GM19035 (cell line): Measurements from ENCODE around the gene BBOF1.
"Not testable (repeated sequence)": the region's sequence is repeated elsewhere in the genome, so short reads cannot be mapped to it uniquely, and the experiment has no call there.

Source experiments
- ATAC-seq: cut with Tn5 transposase; IDR thresholded peaks from one replicate; pipeline ENCODE4 v1.9.1; 2021; ENCODE audit not compliant: unreplicated experiment

Gene BBOF1

DNA sequence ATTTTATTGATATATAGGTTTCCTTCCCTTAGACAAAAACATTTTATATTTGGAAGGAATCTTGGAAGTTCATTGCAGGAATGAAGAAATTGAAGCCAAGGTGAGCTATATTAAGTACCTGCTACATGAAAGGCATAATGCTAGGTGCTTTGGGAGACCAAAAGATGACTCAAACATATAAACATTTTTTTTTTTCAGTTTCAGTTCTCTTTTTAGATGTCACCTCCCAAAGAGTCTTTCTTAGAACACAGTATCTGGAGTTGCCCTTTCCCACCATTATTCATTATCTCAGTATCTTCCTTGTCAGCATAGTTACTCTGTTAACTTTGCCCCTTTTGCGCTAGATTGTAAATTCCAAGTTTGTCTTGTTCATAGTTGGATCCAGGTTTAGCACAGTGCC, 66.7 kb downstream of the BBOF1 start:
- no peak for ATAC-seq

DNA sequence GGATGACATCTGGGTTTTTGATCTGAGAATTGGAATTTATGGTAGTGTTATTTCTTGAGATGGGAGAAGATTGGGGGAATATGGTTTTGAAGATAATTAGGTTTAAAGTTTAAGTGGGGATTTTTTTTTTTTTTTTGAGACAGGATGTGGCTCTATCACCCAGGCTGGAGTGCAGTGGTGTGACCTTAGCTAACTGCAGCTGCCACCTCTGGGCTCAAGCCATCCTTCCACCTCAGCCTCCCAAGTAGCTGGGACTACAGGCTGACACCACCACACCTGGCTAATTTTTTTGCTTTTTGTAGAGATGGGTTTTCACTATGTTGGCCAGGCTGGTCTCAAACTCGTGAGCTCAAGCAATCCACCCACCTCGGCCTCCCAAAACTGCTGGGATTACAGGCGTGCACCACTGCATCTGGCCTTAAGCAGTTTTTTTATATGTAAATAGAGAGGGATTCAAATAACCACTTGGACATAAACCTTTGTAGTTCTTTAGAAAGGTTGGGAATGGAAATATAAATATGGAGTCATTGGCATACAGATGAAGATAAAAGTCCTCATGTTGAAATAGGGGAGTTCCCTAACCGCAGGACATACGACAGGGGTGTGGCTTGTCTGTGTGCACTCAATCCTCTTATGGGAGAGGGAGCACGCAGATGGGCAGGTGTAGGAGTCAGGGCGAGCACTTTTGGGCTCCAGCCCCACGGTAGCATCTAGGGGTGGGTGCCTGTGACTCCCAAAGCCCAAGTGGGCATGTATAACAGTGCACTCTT, 70.3 kb downstream of the BBOF1 start:
- ATAC-seq: no peak

DNA sequence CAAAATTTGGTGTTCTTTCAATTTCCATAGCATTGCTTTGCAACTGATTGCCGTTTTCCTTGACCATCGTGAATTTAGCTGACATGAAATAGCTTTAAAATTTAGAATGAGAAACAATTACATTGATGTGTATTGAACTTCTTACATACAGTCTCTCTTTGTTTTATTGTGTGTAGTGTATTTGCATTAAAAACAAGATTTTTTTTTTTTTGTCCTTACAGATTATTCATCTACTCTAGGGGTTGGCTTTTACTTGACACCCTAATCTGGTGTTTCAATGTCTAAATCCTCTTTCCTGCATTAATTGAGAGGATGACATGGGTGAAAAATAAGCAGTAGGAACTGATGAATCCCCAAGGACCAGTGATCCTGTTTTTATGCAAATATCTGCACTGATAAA, 86.2 kb downstream of the BBOF1 start:
- no peak for ATAC-seq

DNA sequence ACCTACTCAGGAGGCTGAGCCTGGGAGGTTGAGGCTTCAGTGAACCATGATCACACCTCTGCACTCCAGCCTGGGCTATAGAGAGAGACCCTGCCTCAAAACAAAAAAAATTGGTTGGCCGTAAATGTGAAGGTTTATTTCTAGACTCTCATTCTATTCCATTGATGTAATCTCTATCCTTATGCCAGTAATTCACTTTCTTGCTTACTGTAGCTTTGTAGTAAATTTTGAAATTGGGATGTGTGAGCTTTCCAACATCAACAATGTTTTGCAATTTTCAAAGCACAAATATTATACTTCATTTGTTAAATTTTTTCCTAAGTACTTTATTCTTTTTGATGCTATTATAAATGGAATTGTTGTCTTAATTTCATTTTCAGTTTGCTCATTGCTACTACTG, 90.2 kb downstream of the BBOF1 start:
- no peak for ATAC-seq

DNA sequence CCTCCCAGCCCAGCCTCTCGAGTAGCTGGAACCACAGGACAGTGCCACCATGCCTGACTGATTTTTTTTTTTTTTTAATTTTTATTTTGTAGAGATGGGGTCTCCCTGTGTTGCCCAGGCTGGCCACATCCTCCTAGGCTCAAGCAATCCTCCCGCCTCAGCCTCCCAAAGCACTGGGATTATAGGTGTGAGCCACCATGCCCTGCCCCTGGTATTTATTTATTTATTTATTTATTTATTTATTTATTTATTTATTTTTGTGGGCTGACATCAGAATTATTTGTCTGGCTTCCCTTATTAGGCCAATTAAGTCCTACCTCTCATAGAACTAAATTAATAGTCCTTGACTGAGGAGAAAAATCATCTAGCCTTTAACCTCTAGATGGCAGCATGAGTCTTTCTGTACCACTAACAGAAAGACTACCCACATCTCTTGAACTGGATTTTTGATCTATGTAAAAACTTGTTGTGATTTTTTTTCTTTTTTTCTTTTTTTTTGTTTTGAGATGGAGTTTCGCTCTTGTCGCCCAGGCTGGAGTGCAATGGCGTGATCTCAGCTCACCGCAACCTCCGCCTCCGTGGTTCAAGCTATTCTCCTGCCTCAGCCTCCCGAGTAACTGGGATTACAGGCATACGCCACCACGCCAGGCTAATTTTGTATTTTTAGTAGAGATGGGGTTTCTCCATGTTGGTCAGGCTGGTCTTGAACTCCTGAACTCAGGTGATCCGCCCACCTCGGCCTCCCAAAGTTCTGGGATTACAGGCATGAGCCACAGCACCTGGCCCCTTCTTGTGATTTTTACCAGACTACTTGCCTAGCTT, 92.5 kb downstream of the BBOF1 start:
- not testable (repeated sequence) for ATAC-seq
